Stimulated activated CD4-positive, alpha-beta T cell treated with anti-CD3 and anti-CD28 coated beads, Interleukin-1b, Interleukin-23, amount 100 ng/mL, for 24 hours (primary cell): ENCODE data around the gene PRF1.

Experiments
- DNase-seq, 4 experiments: peaks; one replicate each; pipeline ENCODE4 v3.0.0-alpha.2; 2020; ENCODE audit warnings: low read depth in 4 of 4, low spot score in 1 of 4

Gene PRF1

DNA sequence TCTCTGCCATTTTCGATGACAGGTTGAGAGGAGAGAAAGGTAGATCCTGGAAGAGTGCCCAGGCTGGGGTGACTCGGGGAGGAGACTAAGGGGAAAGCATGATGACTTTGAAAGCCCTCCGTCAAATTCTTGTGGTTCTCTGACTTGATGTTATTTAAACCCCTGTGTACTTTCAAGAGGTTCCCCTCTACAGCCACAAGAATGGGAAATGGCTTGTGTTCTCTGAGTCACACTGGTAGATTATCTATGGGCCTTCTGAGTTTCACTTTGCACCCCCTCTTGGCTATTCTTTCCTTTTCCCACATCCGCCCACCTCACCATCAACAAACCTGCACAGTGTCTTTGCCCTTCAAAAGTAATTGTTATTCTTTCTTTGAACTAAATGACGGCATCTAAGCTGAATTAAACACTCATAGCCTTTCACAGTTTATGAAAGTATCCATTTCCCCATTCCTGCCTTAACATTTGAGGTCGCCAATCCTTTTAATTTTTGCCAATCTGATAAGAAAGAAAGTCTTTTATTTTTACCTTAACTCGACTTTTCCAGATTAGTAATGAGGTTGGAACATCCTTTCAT is 24.1 kb downstream of the PRF1 start:
- DNase-seq = peak in 2 of 4 experiments; percentile 43 to 72

DNA sequence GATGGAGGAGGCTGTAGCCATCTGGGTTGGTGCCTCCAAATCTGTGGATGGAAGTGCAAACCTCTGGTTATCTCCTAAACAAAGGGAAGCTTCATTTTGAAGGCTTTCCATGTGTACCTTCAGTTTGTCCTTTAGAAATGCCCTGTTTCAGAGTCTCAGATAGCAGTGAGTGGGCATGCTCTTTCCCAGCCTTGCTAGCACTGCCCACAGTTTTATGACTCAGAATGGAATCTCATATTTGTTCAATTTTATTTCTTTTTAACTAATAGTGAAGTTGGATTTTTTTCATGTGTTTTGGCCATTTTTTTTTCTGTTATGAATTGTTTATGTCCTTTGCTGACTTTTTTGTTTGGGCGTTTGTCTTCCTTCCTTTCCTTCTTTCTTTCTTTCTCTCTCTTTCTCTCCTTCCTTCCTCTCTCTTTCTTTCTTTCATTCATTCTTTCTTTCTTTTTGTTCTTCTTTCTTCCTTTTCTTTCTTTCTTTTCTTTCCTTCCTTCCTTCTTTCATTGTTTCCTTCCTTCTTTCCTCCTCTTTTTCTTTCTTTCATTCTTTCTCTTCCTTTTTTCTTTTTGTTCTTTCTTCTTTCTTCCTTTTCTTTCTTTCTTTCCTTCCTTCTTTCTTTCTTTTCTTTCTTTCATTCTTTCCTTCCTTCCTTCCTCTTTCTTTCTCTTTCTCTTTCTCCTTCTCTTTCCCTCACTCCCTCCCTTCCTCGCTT is 25.6 kb downstream of the PRF1 start:
- DNase-seq = no peak

DNA sequence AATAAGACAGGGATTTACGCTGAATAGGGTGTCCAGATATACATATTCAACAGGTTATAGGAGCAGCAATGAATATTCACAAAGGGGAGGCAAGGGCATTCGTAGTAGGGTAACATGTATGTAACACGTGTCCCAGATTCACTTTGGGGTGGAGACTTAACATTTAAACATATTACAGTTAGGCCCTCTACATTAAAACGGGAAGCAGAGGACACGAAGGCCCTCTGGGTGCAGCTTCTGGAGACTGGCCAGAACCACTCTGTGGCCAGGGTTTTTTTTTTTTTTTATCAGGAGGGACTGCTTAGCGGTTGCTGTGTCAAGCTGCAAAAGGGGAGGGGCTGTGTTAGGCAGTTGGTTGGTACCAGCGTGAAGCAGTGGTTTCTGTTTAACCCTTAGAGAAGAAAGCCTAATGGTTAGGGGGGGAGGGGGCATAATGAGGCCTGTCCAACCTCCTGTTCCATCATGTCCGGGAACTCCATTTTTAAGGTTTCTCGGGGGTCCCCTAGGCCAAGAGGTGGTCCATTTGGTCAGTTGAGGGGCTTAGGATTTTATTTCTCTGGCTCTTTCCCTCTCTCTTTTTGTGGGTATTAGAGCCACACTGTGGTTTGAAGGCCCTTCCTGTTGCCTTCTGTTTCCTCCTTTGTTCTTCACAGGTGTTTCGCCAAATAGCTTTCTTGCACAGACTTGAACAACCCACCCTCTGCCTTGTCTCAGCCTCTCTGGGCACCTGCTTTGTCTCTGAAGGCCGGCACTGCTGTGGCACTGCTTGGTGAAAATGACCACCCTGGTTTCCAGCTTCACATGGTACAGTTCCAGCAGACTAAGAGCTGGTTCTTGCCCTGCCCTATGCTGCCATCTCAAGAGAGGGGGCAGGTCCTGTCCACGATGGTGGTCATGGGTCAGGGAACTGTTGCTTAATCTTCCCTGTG is 26.4 kb downstream of the PRF1 start:
- DNase-seq = no peak

DNA sequence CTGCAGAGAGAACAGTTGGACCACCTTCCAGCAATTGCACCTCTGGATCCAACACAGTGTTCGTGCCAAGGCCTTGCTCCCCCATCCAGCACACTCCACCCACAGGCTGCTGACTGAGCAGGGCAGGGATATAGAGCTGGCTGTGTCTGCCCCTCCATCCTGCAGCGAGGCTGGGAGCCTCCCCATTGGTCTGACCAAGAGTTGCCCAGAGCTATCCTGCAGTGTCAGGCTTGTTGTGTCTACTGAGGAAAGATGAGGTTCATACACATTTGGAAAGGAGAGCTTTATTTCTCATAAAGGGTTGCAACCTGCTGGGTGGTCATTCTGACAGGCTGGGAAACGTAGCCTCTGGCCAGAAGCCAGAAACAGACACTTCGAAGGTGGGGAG is 27.1 kb downstream of the PRF1 start:
- no peak for DNase-seq

DNA sequence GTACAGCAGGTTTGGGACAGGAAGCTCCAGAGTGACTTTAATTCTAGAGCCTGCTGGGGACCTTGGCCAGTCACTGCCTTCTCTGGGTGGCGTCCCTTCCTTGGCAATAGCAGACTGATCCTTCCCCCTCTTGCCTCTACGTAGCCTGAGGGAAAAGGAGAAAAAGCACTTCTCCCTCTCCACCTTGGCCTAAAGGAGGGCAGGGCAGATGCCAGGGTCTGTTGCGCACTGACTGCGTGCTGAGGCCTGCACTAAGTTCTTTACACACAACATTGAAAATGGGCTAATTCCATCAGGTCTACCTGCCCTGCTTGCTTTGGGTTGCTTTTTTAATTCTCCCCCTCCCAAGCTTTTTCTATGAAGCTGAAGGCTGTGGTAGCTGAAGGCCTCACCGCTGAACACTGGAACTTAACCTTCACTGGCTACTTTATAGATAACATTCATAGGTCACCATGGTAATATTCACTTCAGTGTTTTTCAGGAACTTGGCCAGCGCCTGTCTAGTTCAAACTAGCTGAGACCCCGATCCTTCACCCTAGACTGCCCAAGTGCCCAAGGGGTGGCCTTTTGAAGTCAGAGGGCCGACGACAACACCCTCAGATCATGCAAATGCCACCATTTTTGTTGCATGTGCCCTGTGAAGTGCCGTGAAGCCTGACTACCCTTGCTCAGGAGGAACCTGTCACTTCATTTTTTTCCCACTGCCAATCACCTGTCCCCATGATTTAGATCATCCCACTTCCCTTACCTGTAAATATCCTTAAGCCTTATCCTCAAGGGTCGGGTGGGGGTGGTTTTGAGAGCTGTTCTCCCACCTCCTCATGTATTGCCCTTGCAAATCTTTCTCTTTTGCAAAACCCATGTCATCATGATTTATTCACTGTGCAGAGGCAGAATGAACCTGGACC is 28.7 kb downstream of the PRF1 start:
- DNase-seq = no peak

DNA sequence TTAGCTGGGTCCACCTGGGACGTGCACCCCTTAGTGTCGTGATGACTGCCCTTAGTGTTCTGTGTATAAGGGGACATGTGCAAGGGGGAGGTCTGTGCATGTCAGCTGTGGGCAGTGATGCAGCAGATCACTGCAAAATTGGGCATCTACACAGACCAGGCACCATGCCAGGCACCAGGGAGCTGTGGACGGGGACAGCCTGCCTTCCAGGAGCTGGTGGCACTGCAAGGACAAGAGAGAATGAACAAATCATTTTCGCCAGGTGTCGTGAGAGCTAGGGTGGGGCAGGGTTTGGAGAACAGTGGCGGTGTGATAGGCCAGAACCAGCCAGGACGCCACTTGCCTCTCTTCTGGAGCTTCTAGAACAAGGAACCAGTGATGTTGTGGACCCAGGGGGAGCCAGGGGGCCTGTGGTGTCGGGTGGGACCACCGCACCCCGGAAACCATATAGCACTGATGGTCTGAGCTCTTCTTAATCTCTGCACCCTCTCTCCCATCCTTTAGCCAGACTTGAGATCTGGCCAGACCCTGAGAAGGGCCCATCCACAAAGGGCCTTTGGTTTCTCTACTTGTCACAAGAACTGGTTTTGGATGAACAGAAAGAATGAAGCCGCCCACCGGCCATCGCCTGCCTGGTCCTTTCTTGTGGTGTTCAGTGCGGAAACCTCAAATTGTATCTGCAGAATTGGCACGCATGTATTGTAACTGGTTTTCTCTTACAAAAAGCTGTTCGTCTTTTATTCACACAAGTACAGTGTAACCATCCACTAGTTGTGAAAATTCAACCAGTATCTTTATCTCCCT is 30.7 kb downstream of the PRF1 start:
- no peak for DNase-seq

DNA sequence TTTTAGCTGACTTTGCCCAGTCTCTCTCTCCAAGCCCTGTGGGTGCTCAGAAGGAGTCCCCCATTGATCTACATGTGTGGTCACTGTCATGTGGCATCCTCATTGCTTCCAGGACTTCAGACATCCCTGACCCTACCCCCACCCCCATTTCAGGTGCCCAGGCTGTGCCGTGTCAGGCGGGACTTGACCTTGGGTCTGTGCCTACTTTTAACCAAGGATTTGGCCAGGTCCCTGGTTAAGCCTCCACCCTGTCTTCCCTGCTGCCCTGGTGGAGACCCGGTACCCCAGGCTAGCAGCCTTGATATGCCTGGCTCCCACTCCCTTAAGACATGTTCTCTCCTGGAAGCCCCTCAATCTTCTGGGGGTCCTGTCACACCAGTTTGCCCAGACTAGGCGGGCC is 31.3 kb downstream of the PRF1 start:
- DNase-seq = no peak

DNA sequence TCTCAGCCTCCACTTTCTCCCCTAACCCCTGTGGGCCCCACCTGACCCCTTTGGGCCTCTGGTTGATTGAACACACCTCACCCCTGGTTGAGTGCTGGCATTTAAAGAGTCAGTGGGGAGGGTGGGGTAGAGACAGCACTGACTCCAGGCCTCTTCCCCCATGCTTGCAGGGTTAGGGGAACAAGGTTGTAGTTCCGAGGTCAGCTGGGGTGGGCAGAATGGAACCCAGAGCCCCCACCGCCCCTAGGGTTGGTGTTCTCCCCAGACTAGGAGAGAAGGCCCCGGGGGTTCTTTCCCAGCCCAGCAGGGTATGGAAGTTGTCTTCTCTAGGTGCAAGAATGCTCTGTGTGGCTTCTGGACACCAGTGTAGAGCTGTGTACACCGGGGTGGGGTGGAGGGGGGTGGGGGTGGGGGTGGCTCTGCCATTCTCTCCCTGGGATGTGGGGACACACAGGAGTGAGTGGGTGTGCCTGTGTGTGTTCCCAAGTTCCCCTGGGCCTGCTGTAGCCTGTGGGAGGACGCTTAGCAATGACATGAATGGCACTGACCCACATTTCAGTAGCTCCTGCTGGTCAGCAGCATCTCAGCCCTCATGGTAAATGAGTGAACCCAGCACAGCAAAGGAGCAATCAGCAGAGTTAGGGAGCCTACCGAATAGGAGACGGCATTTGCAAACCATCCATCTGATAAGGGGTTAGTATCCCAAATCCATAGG is 33.6 kb downstream of the PRF1 start:
- DNase-seq = no peak

DNA sequence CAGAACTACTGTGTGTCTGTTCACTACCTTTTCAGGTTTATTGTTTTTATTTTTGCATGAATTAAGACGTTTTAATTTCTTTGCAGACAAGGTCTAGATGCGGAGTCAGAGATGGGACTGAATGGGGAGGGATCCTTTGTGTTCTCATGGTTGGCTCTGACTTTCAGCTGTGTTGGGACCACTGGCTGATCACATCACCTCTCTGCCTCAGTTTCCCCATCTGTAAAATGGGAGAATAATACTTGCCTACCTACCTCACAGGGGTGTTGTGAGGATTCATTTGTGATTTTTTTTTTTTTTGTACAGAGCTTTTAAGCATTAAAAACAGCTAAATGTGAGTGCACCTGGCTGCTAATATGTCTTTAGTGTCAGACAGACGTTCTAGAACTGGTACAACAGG is 34.4 kb downstream of the PRF1 start:
- DNase-seq = no peak

DNA sequence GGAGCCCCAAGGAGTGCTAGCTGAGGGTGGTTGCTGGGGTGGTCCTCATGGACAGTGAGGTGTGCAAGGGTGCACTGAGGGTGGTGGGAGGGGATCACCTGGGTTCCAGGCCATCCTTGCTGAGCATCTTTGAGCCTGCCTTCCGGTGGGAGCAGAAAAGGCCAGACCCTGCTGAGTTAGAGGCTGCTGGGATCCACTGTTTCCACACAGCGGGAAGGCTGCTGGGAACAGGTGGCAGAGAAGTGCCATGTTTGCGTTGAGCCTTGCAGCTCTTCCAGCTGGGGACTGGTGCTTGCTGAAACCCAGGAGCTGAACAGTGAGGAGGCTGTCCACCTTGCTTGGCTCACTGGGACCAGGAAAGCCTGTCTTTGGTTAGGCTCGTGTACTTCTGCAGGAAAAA is 34.9 kb downstream of the PRF1 start:
- no peak for DNase-seq

DNA sequence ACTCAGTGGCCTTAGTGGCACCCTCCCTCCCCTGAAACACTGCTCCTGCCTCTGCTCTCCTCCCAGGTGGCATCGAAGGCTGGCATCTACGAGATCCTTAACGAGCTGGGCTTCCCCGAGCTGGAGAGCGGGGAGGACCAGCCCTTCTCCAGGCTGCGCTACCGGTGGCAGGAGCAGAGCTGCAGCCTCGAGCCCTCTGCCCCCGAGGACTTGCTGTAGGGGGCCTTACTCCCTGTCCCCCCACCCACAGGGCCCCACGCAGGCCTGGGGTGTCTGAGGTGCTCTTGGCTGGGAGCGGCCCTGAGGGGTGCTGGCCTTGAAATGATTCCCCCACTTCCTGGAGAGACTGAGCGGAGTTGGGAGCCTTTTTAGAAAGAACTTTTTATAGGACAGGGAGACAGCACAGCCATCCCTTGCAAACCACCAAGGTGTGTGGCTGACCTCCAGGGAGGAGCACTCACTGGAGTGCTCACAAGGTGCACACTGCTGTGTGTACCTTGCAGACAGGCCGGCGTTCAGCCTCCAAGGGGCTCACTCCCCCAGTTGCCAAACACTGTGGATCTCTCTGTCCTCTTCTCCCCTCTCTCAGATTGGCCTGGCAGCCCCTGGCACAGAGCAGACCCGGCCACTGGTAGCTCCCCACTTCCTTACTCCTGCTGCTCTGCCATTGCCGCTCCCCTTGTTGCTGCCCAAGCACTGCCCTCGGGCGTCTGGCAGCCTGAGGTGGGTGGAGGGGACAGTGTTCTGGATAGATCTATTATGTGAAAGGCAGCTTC is 35.8 kb downstream of the PRF1 start:
- no peak for DNase-seq

DNA sequence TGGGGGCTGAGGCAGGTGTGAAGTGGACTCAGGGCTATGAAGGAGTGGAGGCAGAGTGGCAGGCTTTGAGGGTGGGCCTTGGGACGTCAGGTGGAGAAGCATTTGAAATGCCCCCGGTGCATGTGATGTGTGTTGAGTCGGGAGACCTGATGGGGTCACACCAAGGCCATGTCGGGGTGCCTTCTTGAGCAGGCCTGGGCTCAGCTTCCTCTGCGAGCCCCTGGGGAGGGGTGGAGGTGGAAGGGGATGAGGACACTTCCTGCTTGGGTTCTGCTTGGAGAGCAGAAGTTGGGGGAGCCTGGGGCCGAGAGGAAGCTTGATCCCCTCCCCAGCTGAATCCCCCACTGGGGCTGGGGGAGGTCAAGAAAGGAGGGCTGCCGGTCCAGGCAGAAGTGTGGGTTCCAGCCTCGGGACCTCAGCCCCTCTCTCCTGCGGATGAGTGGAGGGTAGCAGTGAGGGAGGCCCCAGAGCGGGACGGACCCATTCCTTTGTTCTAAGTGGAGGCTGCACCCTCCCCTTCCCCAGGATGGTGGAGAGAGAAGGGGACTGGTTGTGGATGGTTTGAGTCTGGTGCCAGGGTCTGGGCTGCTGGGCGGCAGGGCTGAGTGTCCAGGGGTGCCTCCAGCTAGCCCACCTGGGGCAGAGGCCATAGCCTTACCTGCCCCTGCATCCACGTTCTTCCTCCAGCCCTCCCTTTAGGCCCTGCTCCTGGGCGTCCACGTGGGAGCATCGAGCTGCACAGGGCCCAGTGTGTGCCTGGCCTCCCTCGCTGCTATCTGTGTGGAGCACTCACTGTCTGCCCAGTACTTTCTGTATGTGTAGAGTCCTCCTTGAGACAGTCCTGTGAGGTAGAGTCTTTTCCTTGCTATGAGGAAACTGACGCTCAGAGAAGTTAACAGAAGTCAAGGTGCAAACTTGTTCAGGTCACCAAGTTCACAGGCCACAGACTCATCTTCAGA is 36.7 kb downstream of the PRF1 start:
- no peak for DNase-seq

DNA sequence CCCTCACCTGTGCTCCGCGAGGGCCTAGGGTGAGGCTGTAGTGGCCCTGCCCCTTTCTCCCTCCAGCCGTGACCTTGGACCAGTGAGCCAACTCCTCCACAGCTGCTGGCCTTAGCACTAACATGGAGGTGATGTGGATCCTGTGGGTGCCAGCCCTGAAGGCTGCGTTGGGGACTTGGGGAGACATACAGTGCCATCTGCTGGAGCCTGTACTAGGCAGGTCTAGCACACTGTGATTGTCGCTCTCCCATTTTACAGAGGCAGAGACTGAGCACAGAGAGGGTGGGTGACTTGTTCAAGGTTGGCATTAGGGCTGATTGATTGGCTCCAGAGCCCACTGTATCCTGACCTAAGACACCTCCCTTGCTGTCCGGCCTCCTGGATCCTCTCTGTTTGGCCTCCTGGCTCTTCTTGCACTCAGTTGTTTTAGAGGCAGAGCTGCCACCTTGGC is 37.6 kb downstream of the PRF1 start:
- DNase-seq = no peak

DNA sequence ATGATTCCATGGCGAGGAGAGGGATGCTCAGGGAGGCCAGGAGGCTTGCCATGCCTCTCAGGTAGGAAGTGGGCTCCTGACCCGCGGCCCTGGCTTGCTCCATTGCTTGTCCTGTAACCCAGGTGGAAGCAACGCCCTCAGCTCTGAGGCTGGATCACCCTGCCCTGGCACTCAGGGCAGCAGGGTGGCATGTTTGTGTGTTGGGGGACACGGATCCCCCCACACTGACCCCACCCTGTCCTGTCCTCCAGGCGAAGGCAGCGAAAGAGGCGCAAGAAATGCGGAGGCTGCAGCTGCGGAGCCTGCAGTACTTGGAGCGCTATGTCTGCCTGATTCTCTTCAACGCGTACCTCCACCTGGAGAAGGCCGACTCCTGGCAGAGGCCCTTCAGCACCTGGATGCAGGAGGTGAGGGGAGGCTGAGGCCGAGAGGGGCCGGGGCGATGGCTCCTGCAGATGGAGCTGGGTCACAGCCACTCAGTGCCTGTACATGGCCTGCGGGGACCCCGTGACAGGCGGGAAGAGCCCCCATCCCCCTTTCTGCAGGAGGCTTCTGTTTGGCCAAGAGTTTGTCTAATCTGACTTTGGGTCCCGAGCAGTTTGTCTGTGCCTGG is 38.3 kb downstream of the PRF1 start:
- DNase-seq = no peak

DNA sequence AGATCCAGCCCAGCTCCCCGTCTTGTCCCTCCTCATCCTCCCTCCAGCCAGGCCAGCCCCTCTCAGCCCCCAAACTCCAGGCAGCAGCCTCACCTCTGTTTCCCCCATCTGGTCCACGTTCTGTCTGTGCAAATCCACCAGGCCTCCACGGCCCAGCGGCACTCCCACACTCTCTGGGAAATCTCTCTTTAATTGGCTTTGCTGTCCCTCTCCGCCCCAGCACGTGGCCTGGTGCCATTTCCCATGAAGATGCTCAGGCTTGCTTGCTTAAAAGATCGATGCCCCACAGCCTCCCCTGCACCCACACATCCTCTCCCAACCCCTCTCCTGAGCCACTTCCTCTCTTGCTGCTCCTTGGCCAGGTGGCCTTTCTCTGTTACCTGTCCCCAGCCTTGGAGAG is 39.3 kb downstream of the PRF1 start:
- no peak for DNase-seq

DNA sequence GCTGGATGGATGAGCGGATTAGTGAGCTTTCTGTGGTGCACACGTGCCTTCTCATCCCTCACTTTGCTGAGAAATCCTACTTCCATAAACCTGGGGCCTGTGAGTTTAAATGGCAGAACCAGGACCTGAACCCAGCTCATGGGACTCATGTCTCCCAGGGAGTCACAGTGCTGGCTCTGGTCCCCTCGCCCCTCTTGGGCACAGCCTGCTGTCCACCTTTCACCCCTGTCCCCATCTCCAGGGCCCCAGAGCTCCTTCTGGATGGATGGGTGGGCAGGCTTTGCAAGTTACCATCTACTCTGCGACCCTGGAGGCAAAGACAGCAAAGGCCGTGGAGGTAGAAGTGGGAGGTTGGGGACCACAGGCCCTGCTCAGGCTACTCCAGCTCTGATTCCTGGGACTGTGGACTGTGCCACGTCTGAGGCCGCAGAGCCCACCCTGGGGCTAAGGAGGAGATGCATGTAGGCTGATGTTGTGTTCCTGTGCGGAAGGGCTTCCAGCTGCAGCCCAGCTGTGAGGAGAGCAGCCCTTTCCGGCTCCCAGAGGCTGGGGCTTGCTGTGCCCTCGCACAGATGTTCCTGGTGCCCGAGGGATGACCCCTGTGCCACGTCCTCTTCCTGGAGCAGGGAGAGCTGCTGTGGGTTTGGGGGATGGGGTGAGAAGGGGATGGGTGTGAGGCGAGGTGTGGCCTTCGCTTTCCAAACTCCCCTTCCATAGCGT is 40.3 kb downstream of the PRF1 start:
- no peak for DNase-seq

DNA sequence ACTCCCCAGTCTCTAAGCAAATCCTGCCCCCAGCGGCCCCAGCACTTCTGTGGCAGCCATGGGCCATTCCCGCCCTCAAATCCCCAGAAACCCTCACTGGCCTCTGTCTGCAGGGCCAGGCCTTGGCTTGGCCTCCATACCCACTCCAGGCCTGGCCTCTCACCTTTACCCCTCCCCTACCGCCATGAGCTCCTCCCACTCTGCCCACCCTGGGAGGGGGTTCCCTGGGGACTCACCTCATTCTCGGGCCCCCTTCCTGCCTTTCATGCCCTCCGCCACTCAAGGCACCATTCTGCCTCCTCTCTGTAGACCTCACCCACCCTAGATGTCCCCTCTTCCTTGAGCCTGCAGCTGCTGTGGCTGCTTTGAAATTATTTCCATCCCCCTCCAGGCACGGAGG is 41.0 kb downstream of the PRF1 start:
- no peak for DNase-seq
